ENCODE measurements around the gene SFTA2. TPM values are rescaled to one million over a fixed set of nuclear protein-coding genes. Genes with fewer than 3 reads are reported as not detected.

Gene SFTA2
- total and polyA plus RNA-seq, 2 donors (not counting 1 experiment from before 2014, with no cell fraction given) = not detected

DNA sequence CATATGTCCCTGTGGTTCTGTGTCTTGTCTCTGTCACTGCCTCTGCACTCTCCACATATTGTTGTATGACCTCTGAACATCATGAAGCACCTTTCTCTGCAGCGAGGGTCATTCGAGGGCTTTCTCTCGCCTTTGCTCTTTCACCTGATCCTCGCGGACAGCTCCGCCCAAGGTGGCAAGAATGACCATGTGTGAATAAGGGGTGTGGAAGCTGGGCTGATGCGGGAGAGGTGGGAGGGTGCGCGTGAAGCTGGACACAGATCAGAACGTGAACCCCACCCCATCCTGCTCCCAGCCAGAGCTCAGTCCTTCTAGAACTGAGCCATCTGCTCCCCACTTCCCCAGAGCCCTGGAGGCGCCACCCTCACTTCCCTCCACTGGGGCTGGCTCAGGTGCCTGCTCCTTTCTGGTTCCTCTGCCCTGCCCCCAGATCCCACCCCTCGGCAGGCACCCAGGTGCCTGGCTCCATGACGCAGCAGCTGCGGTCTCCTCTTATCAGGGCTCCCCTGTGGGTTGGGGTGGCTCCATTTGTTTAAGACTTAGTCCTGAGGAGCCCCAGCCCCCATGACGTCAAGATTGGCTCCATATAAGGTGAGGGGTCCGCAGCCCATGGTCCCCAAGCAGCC, 8.5 kb upstream of the SFTA2 start, which contains the start of gene MUCL3:
MUCL3 (plus strand) TSS at position 613 of the 626 bp plus-strand sequence. CDS start 27 bp downstream, outside the sequence.
- Mint-ChIP-seq H3K9me3 (ENCODE audit: insufficient read depth) (no peaks in the 10 kb centered on the region), H3K27ac (no peak within 1 kb of the TSS), H3K4me3 (no peak within 1 kb of the TSS), H3K27me3 (peaks cover 48% of the 10 kb centered on the region), H3K4me1 (no peaks in the 10 kb centered on the region)
- ATAC-seq (ENCODE audit: low read depth) (no peak), DNase-seq (no peak)
- no peaks in the 10 kb centered on the region for H4K20me1 ChIP-seq (ENCODE audit: control insufficient read depth, insufficient read depth, low read length, poor library complexity, severe bottlenecking)
- H3K79me2 ChIP-seq (ENCODE audit: control insufficient read depth, insufficient read depth, low read length) = no peaks in the 10 kb centered on the region
- CTCF ChIA-PET = interaction anchor here (0.6 to 1.7 kb wide), 2 partner anchors 15 to 129 kb away, joined by 3 read pairs; no protein-coding TSS in a partner anchor
- H3K27ac ChIP-seq (ENCODE audit: low read length in 2 of 2) = no peak within 1 kb of the TSS
- intact Hi-C loops (cut with micrococcal nuclease) = no loop called here
- no peak within 1 kb of the TSS for H3K4me2 ChIP-seq (replicated peaks; ENCODE audit: low read depth, low read length, poor library complexity, severe bottlenecking)
- no peak within 1 kb of the TSS for H3K4me3 ChIP-seq (ENCODE audit: control extremely low read depth in 1 of 5, extremely low read depth in 1 of 5, insufficient read depth in 1 of 5, low read depth in 2 of 5, low read length in 4 of 5)
- H3K27me3 ChIP-seq (replicated peaks in 1 of 4; ENCODE audit: control extremely low read depth in 1 of 4, control insufficient read depth in 3 of 4, insufficient read depth in 4 of 4, low read length in 3 of 4) = peaks cover 0 to 55% (median 18%) of the 10 kb centered on the region in 4 experiments
- H2AFZ ChIP-seq (ENCODE audit: insufficient read depth, low read depth, low read length, poor library complexity, severe bottlenecking) = no peak within 1 kb of the TSS
- H3K9ac ChIP-seq (ENCODE audit: low read length) = no peak within 1 kb of the TSS
- no peak for TF ChIP-seq EZH2 (IDR thresholded peaks at IDR 0.05; ENCODE audit: borderline replicate concordance, insufficient read depth, low read depth, low read length, poor library complexity, severe bottlenecking)
- TF ChIP-seq, protein P1, sequence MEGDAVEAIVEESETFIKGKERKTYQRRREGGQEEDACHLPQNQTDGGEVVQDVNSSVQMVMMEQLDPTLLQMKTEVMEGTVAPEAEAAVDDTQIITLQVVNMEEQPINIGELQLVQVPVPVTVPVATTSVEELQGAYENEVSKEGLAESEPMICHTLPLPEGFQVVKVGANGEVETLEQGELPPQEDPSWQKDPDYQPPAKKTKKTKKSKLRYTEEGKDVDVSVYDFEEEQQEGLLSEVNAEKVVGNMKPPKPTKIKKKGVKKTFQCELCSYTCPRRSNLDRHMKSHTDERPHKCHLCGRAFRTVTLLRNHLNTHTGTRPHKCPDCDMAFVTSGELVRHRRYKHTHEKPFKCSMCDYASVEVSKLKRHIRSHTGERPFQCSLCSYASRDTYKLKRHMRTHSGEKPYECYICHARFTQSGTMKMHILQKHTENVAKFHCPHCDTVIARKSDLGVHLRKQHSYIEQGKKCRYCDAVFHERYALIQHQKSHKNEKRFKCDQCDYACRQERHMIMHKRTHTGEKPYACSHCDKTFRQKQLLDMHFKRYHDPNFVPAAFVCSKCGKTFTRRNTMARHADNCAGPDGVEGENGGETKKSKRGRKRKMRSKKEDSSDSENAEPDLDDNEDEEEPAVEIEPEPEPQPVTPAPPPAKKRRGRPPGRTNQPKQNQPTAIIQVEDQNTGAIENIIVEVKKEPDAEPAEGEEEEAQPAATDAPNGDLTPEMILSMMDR (IDR thresholded peaks at IDR 0.05) = no peak
- no peaks in the 10 kb centered on the region for H3K9me3 ChIP-seq (ENCODE audit: control extremely low read depth in 1 of 3, control insufficient read depth in 2 of 3, insufficient read depth in 1 of 3, low read length in 2 of 3)
- 50% methylated on average over 5 of the region's 16 CpGs for WGBS (ENCODE audit: insufficient coverage)
- no peaks in the 10 kb centered on the region for H3K36me3 ChIP-seq (replicated peaks in 1 of 2; ENCODE audit: control extremely low read depth in 1 of 2, control insufficient read depth in 1 of 2, extremely low read depth in 1 of 2, insufficient read depth in 2 of 2, low read length in 1 of 2)
- no peaks in the 10 kb centered on the region for H3K4me1 ChIP-seq (ENCODE audit: control insufficient read depth in 2 of 2, insufficient read depth in 2 of 2, low read length in 2 of 2)
- POLR2A ChIA-PET = no interaction called here

GRCh38 chr6:30939473-30939872, 7.5 kb upstream of the SFTA2 start:
- Histone ChIP-seq H3K27ac (ENCODE audit: low read length in 2 of 2) (no peak overlapping the region), H3K79me2 (ENCODE audit: control insufficient read depth, insufficient read depth, low read length) (no peaks in the 10 kb centered on the region), H3K36me3 (replicated peaks in 1 of 2; ENCODE audit: control extremely low read depth in 1 of 2, control insufficient read depth in 1 of 2, extremely low read depth in 1 of 2, insufficient read depth in 2 of 2, low read length in 1 of 2) (no peaks in the 10 kb centered on the region), H4K20me1 (ENCODE audit: control insufficient read depth, insufficient read depth, low read length, poor library complexity, severe bottlenecking) (no peaks in the 10 kb centered on the region), H3K4me2 (replicated peaks; ENCODE audit: low read depth, low read length, poor library complexity, severe bottlenecking) (no peak overlapping the region), H3K4me3 (ENCODE audit: control extremely low read depth in 1 of 5, extremely low read depth in 1 of 5, insufficient read depth in 1 of 5, low read depth in 2 of 5, low read length in 4 of 5) (no peak overlapping the region), H3K4me1 (ENCODE audit: control insufficient read depth in 2 of 2, insufficient read depth in 2 of 2, low read length in 2 of 2) (no peaks in the 10 kb centered on the region), H2AFZ (ENCODE audit: insufficient read depth, low read depth, low read length, poor library complexity, severe bottlenecking) (no peak overlapping the region), H3K9me3 (ENCODE audit: control extremely low read depth in 1 of 3, control insufficient read depth in 2 of 3, insufficient read depth in 1 of 3, low read length in 2 of 3) (no peaks in the 10 kb centered on the region), H3K9ac (ENCODE audit: low read length) (no peak overlapping the region), H3K27me3 (replicated peaks in 1 of 4; ENCODE audit: control extremely low read depth in 1 of 4, control insufficient read depth in 3 of 4, insufficient read depth in 4 of 4, low read length in 3 of 4) (peaks cover 0 to 49% (median 16%) of the 10 kb centered on the region in 4 experiments)
- CTCF ChIA-PET = no interaction called here
- no peaks in the 10 kb centered on the region for H3K9me3 Mint-ChIP-seq (ENCODE audit: insufficient read depth)
- no peaks in the 10 kb centered on the region for H3K4me1 Mint-ChIP-seq
- peaks cover 52% of the 10 kb centered on the region for H3K27me3 Mint-ChIP-seq
- intact Hi-C loops (cut with micrococcal nuclease) = no loop called here
- no peak for DNase-seq
- H3K27ac Mint-ChIP-seq = no peak overlapping the region
- TF ChIP-seq EZH2 (IDR thresholded peaks at IDR 0.05; ENCODE audit: borderline replicate concordance, insufficient read depth, low read depth, low read length, poor library complexity, severe bottlenecking) = no peak
- TF ChIP-seq, protein P1 (IDR thresholded peaks at IDR 0.05) = no peak
- no peak overlapping the region for H3K4me3 Mint-ChIP-seq
- 89% methylated on average over 2 of the region's 3 CpGs for WGBS (ENCODE audit: insufficient coverage)
- ATAC-seq (ENCODE audit: low read depth) = no peak
- POLR2A ChIA-PET = no interaction called here

Data from B cell (primary cell).